Central memory CD8-positive, alpha-beta T cell (primary cell): ENCODE data around the gene NCKIPSD.

Experiments used
- ATAC-seq: fragments of 150-1000 bp; cut with Tn5 transposase; replicated peaks from 2 replicates; pipeline ENCODE4 v1.10.0; 2022; ENCODE audit warnings: mild to moderate bottlenecking, moderate FRiP score, moderate number of reproducible peaks; ENCODE audit not compliant: poor library complexity, severe bottlenecking; ENCODE audit errors: extremely low read depth
- DNase-seq, 2 donors: peaks; one replicate each; pipeline ENCODE4 v3.0.0; 2021; ENCODE audit warnings: low spot score in 2 of 2
- H3K27ac Mint-ChIP-seq: one replicate; pipeline ENCODE4 v1.8.0; 2022; ENCODE audit warnings: low read depth, mild to moderate bottlenecking, moderate library complexity, mixed read lengths
- H3K27me3 Mint-ChIP-seq: one replicate; pipeline ENCODE4 v1.8.0; 2022; ENCODE audit warnings: mixed read lengths
- H3K36me3 Mint-ChIP-seq: one replicate; pipeline ENCODE4 v1.8.0; 2022; ENCODE audit warnings: mild to moderate bottlenecking, moderate library complexity, mixed read lengths; ENCODE audit not compliant: insufficient read depth
- H3K4me1 Mint-ChIP-seq: one replicate; pipeline ENCODE4 v1.8.0; 2022; ENCODE audit warnings: mixed read lengths
- H3K4me3 Mint-ChIP-seq: one replicate; pipeline ENCODE4 v1.8.0; 2022; ENCODE audit warnings: mild to moderate bottlenecking, moderate library complexity, mixed read lengths
- H3K9me3 Mint-ChIP-seq: one replicate; pipeline ENCODE4 v1.8.0; 2022; ENCODE audit warnings: mixed read lengths

NCKIPSD gene

GRCh38 chr3:48630833-48631232 is 54.9 kb downstream of the NCKIPSD start:
- Mint-ChIP-seq H3K4me1 (peaks cover 11% of the 10 kb centered on the region), H3K4me3 (no peak overlapping the region), H3K9me3 (no peaks in the 10 kb centered on the region), H3K36me3 (peaks cover 7% of the 10 kb centered on the region), H3K27me3 (no peaks in the 10 kb centered on the region), H3K27ac (peak overlapping the region; percentile 36)
- ATAC-seq (no peak), DNase-seq (no peak)

- H3K27ac Mint-ChIP-seq: no peak overlapping the region
These were observed 55.3 kb downstream of the NCKIPSD start for GRCh38 chr3:48630407-48630806.

GRCh38 chr3:48629894-48630293 is 55.8 kb downstream of the NCKIPSD start:
- Mint-ChIP-seq H3K27me3 (no peaks in the 10 kb centered on the region), H3K36me3 (peaks cover 7% of the 10 kb centered on the region), H3K4me1 (peaks cover 11% of the 10 kb centered on the region), H3K9me3 (no peaks in the 10 kb centered on the region), H3K4me3 (no peak overlapping the region), H3K27ac (no peak overlapping the region)
- ATAC-seq: no peak
- no peak for DNase-seq

More at GRCh38 chr3:48630407-48630806, 55.3 kb downstream of the NCKIPSD start:
- no peak for DNase-seq
- no peaks in the 10 kb centered on the region for H3K27me3 Mint-ChIP-seq
- H3K36me3 Mint-ChIP-seq: peaks cover 7% of the 10 kb centered on the region
- H3K4me1 Mint-ChIP-seq: peaks cover 11% of the 10 kb centered on the region
- no peaks in the 10 kb centered on the region for H3K9me3 Mint-ChIP-seq
- no peak for ATAC-seq
- H3K4me3 Mint-ChIP-seq: no peak overlapping the region

- DNase-seq (no peak), ATAC-seq (no peak)
- Mint-ChIP-seq H3K9me3 (no peaks in the 10 kb centered on the region), H3K4me3 (no peak overlapping the region), H3K27ac (no peak overlapping the region), H3K27me3 (no peaks in the 10 kb centered on the region), H3K4me1 (peaks cover 6% of the 10 kb centered on the region), H3K36me3 (peaks cover 5% of the 10 kb centered on the region)
These were observed 57.3 kb downstream of the NCKIPSD start for GRCh38 chr3:48628277-48629017.

- no peaks in the 10 kb centered on the region for H3K27me3 Mint-ChIP-seq
- no peak overlapping the region for H3K27ac Mint-ChIP-seq
- H3K4me1 Mint-ChIP-seq: peaks cover 6% of the 10 kb centered on the region
- DNase-seq (no peak), ATAC-seq (no peak)
- H3K36me3 Mint-ChIP-seq: peaks cover 5% of the 10 kb centered on the region
- H3K4me3 Mint-ChIP-seq: no peak overlapping the region
- H3K9me3 Mint-ChIP-seq: no peaks in the 10 kb centered on the region
These were observed 60.1 kb downstream of the NCKIPSD start for GRCh38 chr3:48625600-48625999.

- peaks cover 6% of the 10 kb centered on the region for H3K4me1 Mint-ChIP-seq
- no peak overlapping the region for H3K4me3 Mint-ChIP-seq
- no peak for ATAC-seq
- H3K36me3 Mint-ChIP-seq: peaks cover 3% of the 10 kb centered on the region
- H3K27ac Mint-ChIP-seq: no peak overlapping the region
- DNase-seq: no peak
- H3K27me3 Mint-ChIP-seq: no peaks in the 10 kb centered on the region
- H3K9me3 Mint-ChIP-seq: no peaks in the 10 kb centered on the region
These were observed 60.9 kb downstream of the NCKIPSD start for GRCh38 chr3:48624767-48625166.

- peaks cover 3% of the 10 kb centered on the region for H3K36me3 Mint-ChIP-seq
- DNase-seq: no peak
These were observed 61.7 kb downstream of the NCKIPSD start for GRCh38 chr3:48623851-48624547.

More at GRCh38 chr3:48623851-48624547, 61.7 kb downstream of the NCKIPSD start:
- no peak for ATAC-seq
- Mint-ChIP-seq H3K4me3 (no peak overlapping the region), H3K4me1 (peaks cover 6% of the 10 kb centered on the region), H3K27ac (no peak overlapping the region), H3K9me3 (no peaks in the 10 kb centered on the region), H3K27me3 (no peaks in the 10 kb centered on the region)
